ENCODE data around the gene MAP9.

GRCh38 chr4:155376387-155377268, at the start of gene MAP9:
- TF ChIP-seq GATA3 (IDR thresholded peaks at IDR 0.05; ENCODE audit: low read depth, low read length), result no peak
- TF ChIP-seq GATA2 (IDR thresholded peaks at IDR 0.05; ENCODE audit: low read depth, low read length), result no peak

Measured in SH-SY5Y (cell line).